Right lobe of liver (tissue), 4 donors: Measurements from ENCODE around the gene MCTP1.

Experiments
- CTCF ChIP-seq, 4 donors: fragments of 200-600 bp in 3 of 4; fragments of 450-650 bp in 1 of 4; IDR thresholded peaks; one replicate each; pipeline versions ENCODE4 v1.5.1 to v1.8.0; 2016 to 2022; ENCODE audit warnings: antibody characterized with exemption in 4 of 4, mild to moderate bottlenecking in 2 of 4
- POLR2A ChIP-seq: fragments of 450-650 bp; IDR thresholded peaks from one replicate; pipeline ENCODE4 v1.6.1; 2017; ENCODE audit warnings: antibody characterized with exemption, mild to moderate bottlenecking
- donor health status: DM: no; HTN: no; CAD: no.
- donor health status: DM: no; HTN: no; CAD: no.
- donor health status: DM: no; HTN: yes; CAD: no.

GRCh38 chr5:94692581-94692980 is 592.3 kb downstream of the MCTP1 start:
- TF ChIP-seq CTCF (IDR thresholded peaks at IDR 0.05): no peak
- no peak for TF ChIP-seq POLR2A
